HL-60 (cell line): Measurements from ENCODE around the gene POGK.

Experiments
- GABPA ChIP-seq: IDR thresholded peaks from 2 replicates; pipeline ENCODE4 v1.6.1; 2012; ENCODE audit warnings: low read depth
- POLR2AphosphoS5 ChIP-seq: IDR thresholded peaks from 2 replicates; pipeline ENCODE4 v1.6.1; 2012; ENCODE audit warnings: low read depth
- TF ChIP-seq, protein P1 (sequence below): IDR thresholded peaks from one replicate; pipeline ENCODE4 v1.5.1; 2011; ENCODE audit warnings: low read length, control low read depth, inconsistent platforms; ENCODE audit not compliant: insufficient read depth
- TF ChIP-seq, protein P2 (sequence below): IDR thresholded peaks from 2 replicates; pipeline ENCODE4 v1.6.1; 2012; ENCODE audit warnings: low read depth; ENCODE audit not compliant: insufficient replicate concordance

DNA sequence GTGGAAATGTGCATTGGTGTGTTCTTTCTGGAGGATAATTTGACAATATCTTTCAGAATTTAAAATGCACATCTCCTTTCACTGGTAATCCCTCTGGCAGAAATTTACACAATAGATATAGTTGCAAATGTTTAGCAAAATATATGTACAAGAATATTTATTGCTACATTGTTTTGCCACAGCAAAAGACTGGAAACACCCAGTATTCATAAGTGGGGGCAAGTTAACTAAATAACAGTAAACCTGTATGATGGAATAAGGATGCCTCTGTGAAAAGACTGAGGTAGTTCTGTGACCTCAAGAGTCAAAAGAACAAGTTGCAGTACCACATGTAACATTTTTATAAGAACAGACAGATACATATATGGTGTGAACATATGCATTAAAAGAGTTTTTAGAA, 50.5 kb downstream of the POGK start:
- TF ChIP-seq, protein P1, sequence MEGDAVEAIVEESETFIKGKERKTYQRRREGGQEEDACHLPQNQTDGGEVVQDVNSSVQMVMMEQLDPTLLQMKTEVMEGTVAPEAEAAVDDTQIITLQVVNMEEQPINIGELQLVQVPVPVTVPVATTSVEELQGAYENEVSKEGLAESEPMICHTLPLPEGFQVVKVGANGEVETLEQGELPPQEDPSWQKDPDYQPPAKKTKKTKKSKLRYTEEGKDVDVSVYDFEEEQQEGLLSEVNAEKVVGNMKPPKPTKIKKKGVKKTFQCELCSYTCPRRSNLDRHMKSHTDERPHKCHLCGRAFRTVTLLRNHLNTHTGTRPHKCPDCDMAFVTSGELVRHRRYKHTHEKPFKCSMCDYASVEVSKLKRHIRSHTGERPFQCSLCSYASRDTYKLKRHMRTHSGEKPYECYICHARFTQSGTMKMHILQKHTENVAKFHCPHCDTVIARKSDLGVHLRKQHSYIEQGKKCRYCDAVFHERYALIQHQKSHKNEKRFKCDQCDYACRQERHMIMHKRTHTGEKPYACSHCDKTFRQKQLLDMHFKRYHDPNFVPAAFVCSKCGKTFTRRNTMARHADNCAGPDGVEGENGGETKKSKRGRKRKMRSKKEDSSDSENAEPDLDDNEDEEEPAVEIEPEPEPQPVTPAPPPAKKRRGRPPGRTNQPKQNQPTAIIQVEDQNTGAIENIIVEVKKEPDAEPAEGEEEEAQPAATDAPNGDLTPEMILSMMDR, result no peak
- no peak for TF ChIP-seq POLR2AphosphoS5
- TF ChIP-seq GABPA, result no peak
- TF ChIP-seq, protein P2, sequence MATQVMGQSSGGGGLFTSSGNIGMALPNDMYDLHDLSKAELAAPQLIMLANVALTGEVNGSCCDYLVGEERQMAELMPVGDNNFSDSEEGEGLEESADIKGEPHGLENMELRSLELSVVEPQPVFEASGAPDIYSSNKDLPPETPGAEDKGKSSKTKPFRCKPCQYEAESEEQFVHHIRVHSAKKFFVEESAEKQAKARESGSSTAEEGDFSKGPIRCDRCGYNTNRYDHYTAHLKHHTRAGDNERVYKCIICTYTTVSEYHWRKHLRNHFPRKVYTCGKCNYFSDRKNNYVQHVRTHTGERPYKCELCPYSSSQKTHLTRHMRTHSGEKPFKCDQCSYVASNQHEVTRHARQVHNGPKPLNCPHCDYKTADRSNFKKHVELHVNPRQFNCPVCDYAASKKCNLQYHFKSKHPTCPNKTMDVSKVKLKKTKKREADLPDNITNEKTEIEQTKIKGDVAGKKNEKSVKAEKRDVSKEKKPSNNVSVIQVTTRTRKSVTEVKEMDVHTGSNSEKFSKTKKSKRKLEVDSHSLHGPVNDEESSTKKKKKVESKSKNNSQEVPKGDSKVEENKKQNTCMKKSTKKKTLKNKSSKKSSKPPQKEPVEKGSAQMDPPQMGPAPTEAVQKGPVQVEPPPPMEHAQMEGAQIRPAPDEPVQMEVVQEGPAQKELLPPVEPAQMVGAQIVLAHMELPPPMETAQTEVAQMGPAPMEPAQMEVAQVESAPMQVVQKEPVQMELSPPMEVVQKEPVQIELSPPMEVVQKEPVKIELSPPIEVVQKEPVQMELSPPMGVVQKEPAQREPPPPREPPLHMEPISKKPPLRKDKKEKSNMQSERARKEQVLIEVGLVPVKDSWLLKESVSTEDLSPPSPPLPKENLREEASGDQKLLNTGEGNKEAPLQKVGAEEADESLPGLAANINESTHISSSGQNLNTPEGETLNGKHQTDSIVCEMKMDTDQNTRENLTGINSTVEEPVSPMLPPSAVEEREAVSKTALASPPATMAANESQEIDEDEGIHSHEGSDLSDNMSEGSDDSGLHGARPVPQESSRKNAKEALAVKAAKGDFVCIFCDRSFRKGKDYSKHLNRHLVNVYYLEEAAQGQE, result no peak
